ENCODE results near the gene SLC35F3. TPM values are rescaled to one million over a fixed set of nuclear protein-coding genes. Genes with fewer than 3 reads are reported as not detected.

Gene SLC35F3
- total RNA-seq, 1 donor from 2014 or later: not detected

DNA sequence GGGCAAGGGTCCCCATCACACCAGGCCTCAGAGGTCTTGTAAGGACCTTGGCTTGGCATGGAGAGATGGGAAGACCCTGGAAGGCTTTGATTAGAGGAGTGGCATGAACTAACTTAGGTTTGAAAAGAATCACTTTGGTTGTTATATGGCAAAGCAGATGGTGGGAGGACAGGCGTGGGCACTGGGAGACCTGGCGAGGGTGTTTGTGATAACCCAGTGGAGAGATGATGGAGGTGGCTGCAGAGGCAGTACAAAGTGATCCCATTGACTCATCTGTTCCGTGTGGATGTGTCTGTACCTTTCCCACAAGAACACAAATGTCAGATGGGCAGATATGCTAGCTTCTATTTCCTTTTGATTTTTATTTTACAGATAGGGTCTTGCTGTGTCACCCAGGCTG is 168.3 kb downstream of the SLC35F3 start:
- Mint-ChIP-seq H3K4me1 (no peaks in the 10 kb centered on the region), H3K27ac (no peak overlapping the region), H3K36me3 (ENCODE audit: low read depth) (no peaks in the 10 kb centered on the region), H3K9me3 (no peaks in the 10 kb centered on the region), H3K27me3 (peaks cover 4% of the 10 kb centered on the region), H3K4me3 (no peak overlapping the region)
- POLR2A ChIA-PET: no interaction called here
- TF ChIP-seq, protein P1, sequence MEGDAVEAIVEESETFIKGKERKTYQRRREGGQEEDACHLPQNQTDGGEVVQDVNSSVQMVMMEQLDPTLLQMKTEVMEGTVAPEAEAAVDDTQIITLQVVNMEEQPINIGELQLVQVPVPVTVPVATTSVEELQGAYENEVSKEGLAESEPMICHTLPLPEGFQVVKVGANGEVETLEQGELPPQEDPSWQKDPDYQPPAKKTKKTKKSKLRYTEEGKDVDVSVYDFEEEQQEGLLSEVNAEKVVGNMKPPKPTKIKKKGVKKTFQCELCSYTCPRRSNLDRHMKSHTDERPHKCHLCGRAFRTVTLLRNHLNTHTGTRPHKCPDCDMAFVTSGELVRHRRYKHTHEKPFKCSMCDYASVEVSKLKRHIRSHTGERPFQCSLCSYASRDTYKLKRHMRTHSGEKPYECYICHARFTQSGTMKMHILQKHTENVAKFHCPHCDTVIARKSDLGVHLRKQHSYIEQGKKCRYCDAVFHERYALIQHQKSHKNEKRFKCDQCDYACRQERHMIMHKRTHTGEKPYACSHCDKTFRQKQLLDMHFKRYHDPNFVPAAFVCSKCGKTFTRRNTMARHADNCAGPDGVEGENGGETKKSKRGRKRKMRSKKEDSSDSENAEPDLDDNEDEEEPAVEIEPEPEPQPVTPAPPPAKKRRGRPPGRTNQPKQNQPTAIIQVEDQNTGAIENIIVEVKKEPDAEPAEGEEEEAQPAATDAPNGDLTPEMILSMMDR (IDR thresholded peaks at IDR 0.05): no peak
- CTCF ChIA-PET: no interaction called here
- ATAC-seq (ENCODE audit: low read depth): no peak
- DNase-seq: no peak
- intact Hi-C loops (cut with micrococcal nuclease): no loop called here

DNA sequence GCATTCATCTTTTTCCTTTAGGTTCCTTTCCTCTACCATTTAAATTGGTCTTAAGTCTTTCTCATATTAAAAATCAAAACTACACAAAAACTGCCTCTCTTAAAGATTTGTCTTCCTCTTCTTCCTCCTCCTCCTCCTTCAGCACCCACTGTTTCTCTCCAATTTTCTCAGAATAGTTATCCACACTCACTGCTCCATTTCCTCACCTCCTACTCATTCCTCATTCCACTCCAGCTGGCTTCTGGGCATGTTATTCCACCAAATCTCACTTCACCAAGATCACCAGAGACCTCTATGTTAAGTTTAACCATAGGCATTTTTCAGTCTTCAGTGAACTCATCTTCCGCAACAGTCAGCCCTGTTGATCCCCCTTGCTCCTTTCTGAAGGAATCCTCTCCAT is 173.7 kb downstream of the SLC35F3 start:
- TF ChIP-seq, protein P1 (IDR thresholded peaks at IDR 0.05): no peak
- Mint-ChIP-seq H3K36me3 (ENCODE audit: low read depth) (no peaks in the 10 kb centered on the region), H3K9me3 (no peaks in the 10 kb centered on the region), H3K4me1 (no peaks in the 10 kb centered on the region), H3K27ac (no peak overlapping the region), H3K27me3 (no peaks in the 10 kb centered on the region), H3K4me3 (no peak overlapping the region)
- no peak for ATAC-seq (ENCODE audit: low read depth)
- intact Hi-C loops (cut with micrococcal nuclease): no loop called here
- ChIA-PET CTCF (no interaction called here), POLR2A (no interaction called here)
- DNase-seq: no peak

DNA sequence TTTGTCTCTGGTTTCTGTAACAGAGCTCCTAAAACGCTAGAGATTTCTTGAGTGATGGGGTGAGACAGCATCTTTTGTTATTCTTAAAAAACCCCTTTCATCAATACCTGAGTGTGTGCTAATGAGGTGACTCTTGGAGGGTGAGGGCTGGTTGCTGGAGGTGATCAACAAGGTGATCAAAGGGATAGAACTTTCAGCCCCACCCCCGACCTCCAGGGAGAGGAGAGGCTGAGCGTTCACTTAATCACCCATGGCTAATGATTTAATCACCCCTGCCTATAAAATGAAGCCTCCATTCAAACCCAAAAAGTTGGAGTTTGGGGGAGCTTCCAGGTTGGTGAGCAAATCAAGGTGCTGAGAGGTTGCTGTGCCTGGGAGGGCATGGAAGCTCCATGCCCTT is 175.4 kb downstream of the SLC35F3 start:
- H3K4me3 Mint-ChIP-seq: no peak overlapping the region
- no peaks in the 10 kb centered on the region for H3K4me1 Mint-ChIP-seq
- ATAC-seq (ENCODE audit: low read depth) (no peak), DNase-seq (no peak)
- intact Hi-C loops (cut with micrococcal nuclease): no loop called here
- CTCF ChIA-PET: no interaction called here
- no peaks in the 10 kb centered on the region for H3K27me3 Mint-ChIP-seq
- no peaks in the 10 kb centered on the region for H3K9me3 Mint-ChIP-seq
- no peak overlapping the region for H3K27ac Mint-ChIP-seq
- POLR2A ChIA-PET: no interaction called here
- TF ChIP-seq, protein P1 (IDR thresholded peaks at IDR 0.05): no peak
- no peaks in the 10 kb centered on the region for H3K36me3 Mint-ChIP-seq (ENCODE audit: low read depth)

DNA sequence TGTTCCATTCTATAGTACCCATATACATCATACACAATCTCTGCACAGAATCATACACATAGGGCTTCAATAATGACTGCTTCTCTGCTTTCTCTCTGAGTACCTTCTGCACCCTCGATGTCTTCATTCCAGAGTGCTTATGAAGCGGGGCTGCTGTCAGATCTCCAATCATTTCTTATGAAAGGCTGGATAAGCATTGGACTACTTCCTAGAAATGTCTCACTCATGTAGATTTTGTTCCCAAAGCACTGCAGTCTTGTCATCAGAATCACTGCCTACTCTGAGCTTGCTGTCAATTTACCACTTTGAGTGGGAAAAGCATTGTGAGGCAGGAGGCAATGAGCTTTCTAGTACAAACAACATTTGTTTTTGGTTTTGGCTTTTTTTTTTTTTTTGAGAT is 179.0 kb downstream of the SLC35F3 start:
- Mint-ChIP-seq H3K4me1 (no peaks in the 10 kb centered on the region), H3K9me3 (no peaks in the 10 kb centered on the region), H3K4me3 (no peak overlapping the region), H3K27me3 (no peaks in the 10 kb centered on the region), H3K27ac (no peak overlapping the region), H3K36me3 (ENCODE audit: low read depth) (no peaks in the 10 kb centered on the region)
- ChIA-PET POLR2A (no interaction called here), CTCF (no interaction called here)
- DNase-seq: no peak
- TF ChIP-seq, protein P1 (IDR thresholded peaks at IDR 0.05): no peak
- no peak for ATAC-seq (ENCODE audit: low read depth)
- intact Hi-C loops (cut with micrococcal nuclease): no loop called here

DNA sequence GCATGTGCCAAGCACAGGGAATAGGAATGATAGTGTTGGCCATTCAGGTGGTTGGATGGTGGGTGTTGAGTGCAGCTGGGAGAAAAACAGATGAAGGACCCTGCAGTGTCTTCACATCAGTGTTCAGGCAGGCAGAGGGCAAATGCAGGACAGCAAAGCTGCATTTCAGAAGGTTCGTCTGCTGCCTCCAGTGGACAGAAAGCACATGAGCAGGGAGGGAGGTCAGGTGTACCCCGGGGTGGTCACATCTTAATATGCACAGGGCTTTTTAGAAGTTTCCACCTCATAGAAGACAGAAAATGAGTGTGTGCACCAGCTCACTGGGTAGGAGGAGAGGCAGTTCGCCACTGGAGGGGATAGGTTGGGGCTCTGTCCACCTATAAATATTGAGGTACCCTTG is 184.9 kb downstream of the SLC35F3 start:
- intact Hi-C loops (cut with micrococcal nuclease): no loop called here
- CTCF ChIA-PET: no interaction called here
- ATAC-seq (ENCODE audit: low read depth) (no peak), DNase-seq (no peak)
- POLR2A ChIA-PET: no interaction called here
- Mint-ChIP-seq H3K4me3 (no peak overlapping the region), H3K27ac (no peak overlapping the region), H3K36me3 (ENCODE audit: low read depth) (no peaks in the 10 kb centered on the region), H3K9me3 (peaks cover 3% of the 10 kb centered on the region), H3K27me3 (peaks cover 8% of the 10 kb centered on the region), H3K4me1 (no peaks in the 10 kb centered on the region)
- TF ChIP-seq, protein P1 (IDR thresholded peaks at IDR 0.05): no peak
